GM19328 (cell line): Measurements from ENCODE around the gene FKBP6.
"Not testable (repeated sequence)": the region's sequence is repeated elsewhere in the genome, so short reads cannot be mapped to it uniquely, and the experiment has no call there.

Experiments
- ATAC-seq: cut with Tn5 transposase; IDR thresholded peaks from one replicate; pipeline ENCODE4 v1.9.1; 2021; ENCODE audit warnings: mild to moderate bottlenecking, moderate library complexity; ENCODE audit not compliant: unreplicated experiment

FKBP6 gene

DNA sequence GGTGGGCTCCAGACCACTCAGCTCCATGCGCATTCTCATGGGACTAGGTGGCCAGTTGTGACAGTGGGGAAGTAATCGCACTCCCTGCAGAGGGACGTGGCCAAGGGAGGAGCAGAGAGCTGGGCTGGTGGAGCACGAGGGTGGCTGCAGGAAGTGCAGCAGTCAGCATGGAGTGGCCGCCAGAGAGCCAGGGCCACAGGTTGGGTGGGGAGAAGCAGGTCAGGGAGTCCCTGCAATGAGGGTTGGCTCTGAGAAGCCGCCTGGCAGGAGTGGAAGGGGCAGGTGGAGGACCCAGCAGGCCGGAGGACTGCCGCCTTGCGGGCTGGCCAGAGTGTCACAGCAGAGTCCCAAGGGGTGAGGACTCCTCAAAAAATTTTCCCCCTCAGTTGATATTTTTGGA lies 26.2 kb downstream of the FKBP6 start:
- ATAC-seq: no peak

DNA sequence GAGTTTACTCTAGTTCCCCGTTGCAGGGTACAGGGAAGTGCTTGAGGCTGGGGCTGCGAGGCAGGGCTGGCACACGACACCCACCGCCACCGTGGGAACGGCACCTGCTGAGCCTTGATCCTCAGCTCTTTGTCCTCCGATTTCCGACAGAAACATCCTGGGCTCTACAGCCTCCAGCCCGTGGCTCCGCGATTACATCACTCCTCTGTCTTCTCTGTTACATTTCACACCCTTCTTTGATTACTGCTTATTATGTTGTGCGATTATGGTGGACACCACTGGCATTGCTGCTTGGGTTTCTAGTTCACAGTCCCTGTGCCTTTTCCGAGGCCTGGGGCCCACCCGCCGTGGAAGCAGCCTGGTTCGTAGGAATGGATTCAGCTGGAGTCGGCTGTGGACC lies 26.9 kb downstream of the FKBP6 start:
- ATAC-seq: no peak

DNA sequence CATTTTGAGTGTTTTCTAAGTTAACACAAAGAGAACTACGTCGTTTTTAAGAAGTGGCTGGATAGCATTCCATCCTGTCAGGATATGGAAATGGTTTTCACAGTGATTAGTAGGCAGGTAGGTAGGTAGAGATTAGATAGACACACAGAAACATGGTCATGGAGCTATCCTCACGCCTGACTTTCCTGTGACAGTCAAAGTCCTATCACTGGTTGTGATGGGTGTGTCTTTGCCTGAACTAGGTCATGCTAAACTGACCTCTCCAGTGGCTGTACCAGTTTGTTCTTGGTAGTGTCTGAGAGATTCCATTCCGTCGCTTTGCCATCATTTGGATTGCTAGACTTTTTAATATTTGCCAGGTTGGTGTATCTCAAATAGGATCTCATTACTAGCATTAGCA lies 28.2 kb downstream of the FKBP6 start:
- ATAC-seq: no peak

DNA sequence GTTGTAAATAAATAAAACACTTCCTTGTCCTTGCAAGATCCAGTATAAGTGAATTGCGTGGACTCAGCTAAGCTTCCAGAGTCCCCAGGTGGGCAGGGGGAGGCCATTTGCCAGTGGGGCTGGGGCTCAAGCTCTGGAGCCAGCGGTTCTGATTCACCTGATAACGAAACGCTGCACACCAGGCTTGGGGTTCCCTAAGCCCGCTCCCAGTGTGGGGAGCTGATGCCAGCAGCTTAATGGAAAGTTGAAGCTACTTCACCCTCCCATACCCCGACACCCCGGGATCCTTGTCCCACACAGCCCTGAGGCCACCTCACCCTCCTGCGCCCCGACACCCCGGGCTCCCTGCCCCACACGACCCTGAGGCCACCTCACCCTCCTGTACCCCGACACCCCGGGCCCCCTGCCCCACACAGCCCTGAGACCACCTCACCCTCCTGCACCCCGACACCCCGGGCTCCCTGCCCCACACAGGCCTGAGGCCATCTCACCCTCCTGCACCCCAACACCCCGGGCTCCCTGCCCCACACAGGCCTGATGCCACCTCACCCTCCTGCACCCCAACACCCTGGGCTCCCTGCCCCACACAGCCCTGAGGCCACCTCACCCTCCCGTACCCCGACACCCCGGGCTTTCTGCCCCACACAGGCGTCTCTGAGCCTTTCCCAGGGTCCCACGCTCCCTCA lies 30.8 kb downstream of the FKBP6 start:
- ATAC-seq: no peak

DNA sequence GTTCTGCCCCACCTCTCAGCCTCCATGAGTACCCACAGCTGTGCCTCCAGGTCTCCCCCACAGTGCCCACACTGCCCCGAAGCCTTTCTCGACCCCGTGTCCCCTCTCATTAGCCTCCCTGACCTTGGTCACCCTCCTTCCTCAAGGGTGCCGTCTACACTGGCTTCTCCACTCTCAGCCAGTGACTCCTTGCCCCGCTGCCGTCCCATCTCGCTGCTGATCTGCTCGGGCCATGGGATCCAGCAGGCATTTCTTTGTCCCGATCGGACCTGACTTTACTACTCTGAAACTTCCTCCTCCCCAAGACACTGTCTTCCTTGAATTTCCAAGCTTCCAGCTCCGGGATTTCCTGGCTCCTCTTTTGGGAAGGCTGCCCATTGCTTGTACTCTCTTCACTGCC lies 31.3 kb downstream of the FKBP6 start:
- no peak for ATAC-seq

DNA sequence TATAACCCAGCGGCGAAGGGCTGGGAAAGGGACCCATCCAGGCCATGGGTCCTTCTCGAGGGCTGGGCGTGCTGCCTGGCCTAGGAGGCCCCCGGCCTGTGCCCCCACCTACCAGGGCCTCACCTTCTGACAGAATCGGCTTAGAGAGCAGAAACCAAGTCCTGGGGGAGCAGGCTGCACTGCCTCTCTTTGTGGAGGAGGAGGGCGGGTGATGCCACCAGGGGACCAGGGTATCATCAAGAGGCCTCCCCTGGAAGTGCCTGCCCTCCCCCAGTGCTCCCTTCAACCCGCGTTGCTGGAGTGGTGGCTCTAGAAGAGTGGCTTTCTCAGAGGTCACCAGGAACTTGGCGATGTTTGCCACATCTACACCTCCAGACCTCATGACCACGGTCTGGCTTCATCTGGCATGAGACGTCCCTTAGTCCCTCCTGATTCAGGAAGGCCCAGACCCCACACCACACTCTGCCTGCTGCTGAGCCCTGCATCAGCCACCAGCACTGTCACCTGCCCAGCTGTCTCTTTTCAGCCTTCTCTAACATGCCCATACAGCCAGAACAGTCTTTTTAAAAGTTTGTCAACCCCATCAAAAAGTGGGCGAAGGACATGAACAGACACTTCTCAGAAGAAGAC lies 31.9 kb downstream of the FKBP6 start:
- no peak for ATAC-seq

DNA sequence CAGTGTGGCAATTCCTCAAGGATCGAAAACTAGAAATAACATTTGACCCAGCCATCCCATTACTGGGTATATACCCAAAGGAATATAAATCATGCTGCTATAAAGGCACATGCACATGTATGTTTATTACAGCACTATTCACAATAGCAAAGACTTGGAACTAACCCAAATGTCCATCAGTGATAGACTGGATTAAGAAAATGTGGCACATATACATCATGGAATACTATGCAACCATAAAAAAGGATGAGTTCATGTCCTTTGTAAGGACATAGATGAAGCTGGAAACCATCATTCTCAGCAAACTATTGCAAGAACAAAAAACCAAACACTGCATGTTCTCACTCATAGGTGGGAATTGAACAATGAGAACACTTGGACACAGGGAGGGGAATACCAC lies 32.6 kb downstream of the FKBP6 start:
- not testable (repeated sequence) for ATAC-seq

DNA sequence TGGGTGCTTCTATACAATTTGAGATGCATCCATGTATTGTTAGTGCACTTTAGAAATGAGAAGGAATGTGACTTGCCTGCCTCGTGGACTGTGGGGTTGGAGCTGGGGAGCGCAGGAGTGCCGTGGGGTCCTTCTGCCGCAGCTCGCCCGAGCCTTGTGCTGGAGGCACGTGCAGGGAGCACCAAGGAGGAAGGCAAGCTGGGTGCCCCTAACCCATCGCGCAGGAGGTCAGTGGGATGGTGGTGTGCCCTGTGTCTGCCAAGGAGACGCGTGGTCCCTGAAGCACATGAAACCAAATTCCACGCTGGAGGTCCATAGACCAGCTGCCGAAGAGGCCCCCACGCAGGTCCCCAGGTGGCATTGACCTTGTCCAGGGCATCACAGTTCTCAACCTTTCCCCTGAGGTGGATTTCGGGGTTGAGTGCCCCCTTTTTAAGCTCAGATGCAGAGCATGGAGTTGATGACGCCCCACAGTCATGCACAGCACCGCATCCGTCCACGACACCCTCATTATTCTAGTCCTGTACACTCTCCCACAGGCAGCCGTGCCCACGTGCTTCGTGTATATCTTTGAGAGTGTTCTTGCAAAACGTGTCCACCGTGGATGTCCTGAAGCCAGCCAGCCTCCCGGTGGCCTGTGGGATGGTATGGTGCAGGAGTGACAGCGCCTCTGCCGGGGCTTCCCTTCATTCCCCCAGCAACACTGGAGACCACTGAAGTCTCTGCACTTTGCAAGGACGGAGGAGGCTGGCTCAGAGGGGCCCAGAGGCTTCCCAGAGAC lies 35.5 kb downstream of the FKBP6 start:
- ATAC-seq: no peak

DNA sequence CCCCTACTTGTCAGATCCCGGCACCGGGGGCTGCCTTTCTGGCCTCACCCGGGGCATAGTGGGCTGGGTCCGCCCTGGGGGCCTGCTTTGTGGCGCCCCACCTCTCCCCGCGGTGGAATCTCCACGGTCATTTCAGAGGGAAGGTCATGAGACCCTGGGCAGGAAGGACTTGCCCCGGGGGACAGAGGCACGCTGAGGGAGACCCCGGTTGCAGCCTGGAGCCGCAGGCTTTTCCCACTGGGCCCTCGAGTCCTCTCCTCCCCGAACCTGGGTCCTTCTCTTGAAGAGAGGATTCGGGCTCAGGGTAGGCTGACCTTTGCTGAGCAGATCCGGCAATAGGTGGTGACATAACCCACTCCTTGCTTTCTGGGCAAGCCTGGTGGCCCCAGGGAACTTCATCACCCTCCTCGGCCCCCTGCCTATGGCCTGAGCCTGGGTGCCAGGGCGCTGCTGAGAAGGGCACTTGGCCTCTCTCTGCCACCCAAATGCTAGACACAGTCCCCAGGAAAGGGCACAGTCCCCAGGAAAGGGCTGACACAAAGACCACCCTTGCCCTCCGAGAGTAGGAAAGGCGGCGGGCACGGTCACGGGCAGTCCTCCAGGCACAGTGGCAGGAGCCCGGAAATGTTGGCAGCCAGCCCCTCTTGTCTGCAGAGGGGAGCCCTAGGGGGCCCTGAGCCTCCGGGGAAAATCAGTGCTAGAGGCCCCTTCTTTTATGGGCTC lies 36.2 kb downstream of the FKBP6 start:
- no peak for ATAC-seq

DNA sequence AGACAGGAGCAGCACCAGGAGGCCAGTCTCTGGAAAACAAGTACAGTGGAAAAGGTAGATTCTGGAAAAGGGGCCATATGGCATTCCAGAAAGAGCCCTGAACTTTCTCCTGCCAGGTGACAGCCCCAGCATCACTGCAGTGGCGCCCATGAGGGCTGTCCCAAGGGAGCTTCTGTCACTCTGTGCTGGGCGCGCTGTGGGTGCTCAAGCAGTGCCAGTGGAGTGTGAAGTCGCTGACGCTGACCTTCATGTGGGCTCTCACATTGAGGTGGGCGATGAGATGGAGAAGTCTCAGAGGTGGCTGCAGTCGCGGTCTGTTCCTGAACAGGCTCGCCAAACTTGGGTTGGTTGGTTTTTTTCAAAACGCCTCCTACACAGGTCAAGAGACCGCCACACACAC lies 38.2 kb downstream of the FKBP6 start:
- no peak for ATAC-seq

DNA sequence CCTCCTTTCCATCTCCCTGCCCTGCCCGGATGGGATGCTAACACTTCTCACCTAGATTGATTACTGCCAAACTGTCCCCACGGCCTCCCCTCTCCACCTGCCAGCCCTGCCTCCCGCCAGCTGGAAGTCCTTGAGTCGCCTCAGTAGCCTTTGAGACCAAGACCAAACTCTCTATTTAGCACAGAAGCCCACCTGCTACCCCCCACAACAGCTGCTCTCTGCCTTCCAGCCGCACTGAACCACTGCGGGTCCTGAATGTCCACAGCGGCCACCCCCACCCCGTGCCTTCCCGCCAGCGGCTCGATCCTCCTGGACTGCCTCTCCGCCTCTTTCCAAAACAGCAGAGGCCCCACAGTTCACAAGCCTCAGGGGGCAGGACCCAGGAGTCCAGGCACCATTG lies 39.0 kb downstream of the FKBP6 start:
- no peak for ATAC-seq

DNA sequence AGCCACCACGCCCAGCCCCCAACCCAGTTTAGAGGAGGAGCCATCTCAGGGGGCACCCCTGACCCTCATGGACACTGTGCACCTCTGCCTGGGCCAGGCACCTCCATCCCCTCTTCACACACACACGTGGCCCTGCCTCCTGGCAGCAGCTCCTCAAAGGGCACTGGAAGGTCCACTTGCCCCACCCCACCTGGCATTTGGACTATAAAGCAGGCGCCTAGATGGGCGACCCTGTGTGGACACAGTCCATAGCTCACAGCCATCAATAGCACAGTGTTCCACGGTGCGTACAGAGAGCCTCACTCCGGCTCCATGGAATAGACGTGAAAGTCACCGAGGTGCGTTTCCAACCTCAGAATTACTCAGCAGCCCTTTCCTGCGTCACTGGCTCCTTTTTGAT lies 41.0 kb downstream of the FKBP6 start:
- ATAC-seq: no peak

DNA sequence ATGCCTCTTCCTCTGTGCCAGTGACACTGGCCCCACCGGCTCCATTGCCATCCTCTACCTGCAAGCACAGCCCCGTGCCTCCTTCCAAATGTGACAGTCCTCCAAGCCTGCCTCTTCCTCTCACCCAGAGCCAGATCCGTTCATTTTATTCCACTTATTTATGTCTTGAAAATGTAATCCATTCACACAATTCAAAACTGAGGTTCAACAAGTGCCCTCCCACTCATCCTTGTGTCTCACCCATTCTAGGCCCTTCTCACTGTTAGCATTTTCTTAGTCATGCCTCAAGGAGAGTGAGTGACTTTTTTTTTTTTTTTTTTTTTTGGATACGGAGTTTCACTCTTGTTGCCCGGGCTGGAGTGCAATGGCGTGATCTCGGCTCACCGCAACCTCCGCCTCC lies 41.7 kb downstream of the FKBP6 start:
- ATAC-seq: no peak

DNA sequence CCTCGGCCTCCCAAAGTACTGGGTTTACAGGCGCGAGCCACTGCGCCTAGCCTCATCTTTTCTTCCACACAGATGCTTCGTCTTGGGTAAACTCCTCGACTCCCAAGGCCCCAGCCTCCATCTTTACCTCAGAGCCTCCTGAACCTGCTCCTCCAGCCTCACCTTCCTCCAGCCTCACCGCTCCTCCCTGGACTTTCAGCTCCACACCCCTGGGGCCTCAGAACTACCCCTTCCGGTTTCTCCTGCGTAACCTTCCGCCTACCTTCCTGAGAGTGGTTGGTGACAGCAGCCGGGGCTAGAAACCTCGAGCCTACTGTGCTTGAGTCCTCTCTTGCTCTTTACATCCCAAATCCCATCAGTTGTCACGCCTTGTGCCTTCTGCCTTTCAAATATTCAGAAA lies 45.8 kb downstream of the FKBP6 start:
- no peak for ATAC-seq

DNA sequence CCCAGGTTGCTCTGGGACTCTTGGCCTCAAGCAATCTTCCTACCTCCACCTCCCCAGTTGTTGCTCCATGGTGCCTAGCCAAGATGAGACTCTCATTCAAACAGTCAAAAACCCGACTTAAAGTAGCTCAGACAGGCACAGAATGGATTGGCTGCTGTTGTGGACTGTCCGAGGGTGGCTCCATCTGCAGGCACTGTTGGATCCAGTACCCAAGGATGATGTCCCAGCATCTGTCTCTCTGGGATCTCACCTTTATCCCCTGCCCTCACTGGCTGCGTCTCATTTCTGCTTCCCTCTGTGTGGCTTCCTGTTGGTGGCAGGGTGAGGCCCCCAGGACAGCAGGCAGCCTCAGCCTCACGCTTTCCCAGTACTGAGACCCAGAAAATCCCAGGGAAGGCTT lies 48.3 kb downstream of the FKBP6 start:
- not testable (repeated sequence) for ATAC-seq

DNA sequence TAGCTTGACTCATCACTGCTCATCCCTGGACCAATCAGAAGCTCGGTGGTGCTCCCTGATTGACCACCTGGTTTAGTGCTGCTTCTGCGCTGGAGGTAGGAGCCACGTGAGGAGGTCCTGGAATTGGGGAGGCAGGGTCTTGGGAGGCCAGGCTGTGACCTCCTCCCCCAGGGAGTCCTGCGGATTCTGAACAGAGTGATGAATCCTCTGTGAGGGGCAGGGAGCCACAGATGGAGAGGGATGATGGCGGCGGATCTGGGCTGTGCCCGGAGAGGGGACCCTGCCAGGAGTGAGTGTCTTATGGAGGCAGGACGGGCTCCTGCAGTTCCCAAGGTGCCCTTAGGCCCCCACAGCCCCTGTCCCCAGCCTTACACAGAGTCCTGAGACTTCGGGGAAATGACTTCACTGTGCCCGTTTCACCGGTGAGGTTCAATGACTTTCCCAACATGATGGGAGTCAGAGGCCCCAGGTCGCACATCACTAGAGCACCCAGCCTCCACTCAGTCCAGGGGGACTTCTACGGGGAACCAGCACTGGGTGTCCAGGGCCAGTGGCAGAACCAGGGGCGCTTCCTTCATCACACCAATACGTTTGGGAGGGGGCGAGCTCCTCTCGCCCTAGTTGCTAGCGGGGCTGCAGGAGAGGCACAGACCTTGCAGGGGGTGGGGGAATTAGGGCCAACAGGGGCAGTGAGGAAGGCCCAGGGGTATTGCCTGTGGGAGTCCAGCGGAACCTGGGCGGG lies 48.9 kb downstream of the FKBP6 start:
- no peak for ATAC-seq

DNA sequence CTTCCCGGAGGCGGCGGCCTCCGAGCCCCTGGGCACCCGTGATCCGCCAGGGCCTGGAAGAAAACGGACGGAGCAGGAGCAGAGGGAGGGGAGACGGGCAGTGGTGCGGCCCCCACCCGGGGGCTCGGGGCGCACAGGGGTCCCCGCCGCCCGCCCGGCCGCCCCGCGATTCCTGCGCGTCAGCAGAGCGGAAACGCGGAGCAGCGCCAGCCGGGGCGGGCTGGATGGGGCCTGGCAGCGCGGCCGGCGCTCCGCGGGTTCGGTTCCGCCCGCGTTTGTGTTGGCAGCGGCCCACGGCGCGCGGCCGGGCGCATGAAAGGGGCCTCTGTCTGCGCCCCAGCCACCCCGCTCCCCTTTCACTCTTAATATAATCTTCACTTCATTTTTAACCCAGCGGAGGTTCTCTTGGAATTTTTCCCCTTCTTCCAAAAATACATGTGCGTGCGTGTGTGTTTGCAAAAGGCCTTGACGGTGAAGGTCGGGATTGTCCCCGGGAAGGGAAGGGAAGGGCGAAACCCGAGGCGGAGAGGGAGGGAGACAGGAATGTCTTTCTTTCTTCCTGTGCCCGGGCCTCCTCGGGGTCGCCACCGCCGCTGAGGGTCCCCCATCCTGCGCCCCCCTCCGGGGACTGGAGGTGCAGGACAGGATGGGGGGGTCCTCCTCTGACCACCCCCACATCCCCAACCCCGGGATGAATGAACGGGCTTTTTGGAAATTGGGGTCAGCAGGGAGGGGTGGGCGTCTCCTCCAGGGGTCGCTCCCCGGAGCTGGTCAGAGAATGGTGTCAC lies 49.6 kb downstream of the FKBP6 start:
- not testable (repeated sequence) for ATAC-seq

DNA sequence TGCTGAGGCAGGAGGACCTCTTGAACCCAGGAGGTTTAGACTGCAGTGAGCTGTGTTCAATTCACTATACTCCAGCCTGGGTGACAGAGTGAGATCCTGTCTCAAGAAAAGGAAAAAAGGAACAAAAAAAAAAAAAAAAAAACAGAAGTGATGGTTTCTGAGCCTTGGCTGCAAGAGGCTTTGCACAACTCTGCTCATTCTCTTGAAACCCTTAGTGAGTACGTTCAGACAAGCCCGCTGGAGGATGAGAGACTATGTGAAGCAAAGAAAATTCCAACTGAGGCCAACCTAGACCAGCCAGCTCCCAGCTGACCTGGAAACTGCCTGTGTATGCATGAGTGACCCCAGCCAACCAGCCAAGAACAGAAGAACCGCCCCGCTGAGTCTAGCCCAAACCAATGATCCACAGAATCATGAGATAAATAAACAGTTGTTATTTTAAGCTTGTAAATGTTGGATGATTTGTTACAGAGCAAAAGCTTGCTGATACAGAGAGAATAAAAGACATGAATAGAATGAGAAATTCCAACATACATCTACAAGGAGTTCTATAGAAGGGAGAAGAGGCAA lies 55.1 kb downstream of the FKBP6 start:
- ATAC-seq: no peak

DNA sequence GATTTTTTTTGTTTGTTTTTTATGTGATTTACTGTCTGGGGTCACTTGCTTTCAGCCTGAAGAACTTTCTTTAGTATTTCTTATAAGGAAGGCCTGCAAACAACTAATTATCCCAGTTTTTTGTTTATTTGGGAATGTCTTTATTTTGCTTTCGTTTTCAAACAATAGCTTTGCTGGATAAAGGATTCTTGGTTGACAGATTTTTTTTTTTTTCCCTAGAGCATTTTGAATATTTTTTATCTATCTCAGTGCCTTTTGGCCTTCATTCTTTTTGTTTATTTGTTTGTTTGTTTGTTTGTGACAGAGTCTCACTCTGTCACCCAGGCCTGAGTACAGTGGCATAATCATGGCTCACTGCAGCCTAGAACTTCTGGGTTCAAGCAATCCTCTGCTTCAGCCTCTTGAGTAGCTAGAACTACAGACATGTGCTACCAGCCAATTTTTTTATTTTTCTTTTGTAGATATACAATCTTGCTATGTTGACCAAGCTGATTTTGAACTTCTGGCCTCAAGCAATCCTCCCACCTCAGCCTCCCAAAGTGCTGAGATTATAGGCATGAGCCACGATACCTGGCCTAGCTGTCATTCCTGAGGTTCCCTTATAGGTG lies 59.4 kb downstream of the FKBP6 start:
- ATAC-seq: no peak
